H9 (cell line): Measurements from ENCODE around the gene CCDC158. TPM values are rescaled to one million over a fixed set of nuclear protein-coding genes. Genes with fewer than 3 reads are reported as not detected.

Experiments used
- DNase-seq: peaks from one replicate; pipeline ENCODE4 v3.0.0-alpha.2; 2017
- H2AFZ ChIP-seq: one replicate; pipeline ENCODE4 v1.6.1; 2013; ENCODE audit warnings: mild to moderate bottlenecking, low read length, control low read depth, moderate library complexity
- H2AK5ac ChIP-seq: 2 replicates; pipeline ENCODE4 v1.6.1; 2013; ENCODE audit warnings: low read length, control low read depth, mixed read lengths; ENCODE audit not compliant: insufficient read length
- H2BK120ac ChIP-seq: one replicate; pipeline ENCODE4 v1.6.1; 2013; ENCODE audit warnings: low read depth, mild to moderate bottlenecking, low read length, control low read depth, inconsistent platforms; ENCODE audit not compliant: poor library complexity, severe bottlenecking
- H2BK12ac ChIP-seq: 2 replicates; pipeline ENCODE4 v1.6.1; 2013; ENCODE audit warnings: low read length, control low read depth, mixed read lengths, low read depth; ENCODE audit not compliant: insufficient read length
- H2BK15ac ChIP-seq: 2 replicates; pipeline ENCODE4 v1.6.1; 2013; ENCODE audit warnings: low read depth, low read length, control low read depth
- H2BK20ac ChIP-seq: one replicate; pipeline ENCODE4 v1.6.1; 2013; ENCODE audit warnings: low read depth, mild to moderate bottlenecking, low read length, control low read depth, inconsistent platforms; ENCODE audit not compliant: poor library complexity, severe bottlenecking
- H2BK5ac ChIP-seq: 2 replicates; pipeline ENCODE4 v1.6.1; 2013; ENCODE audit warnings: low read length, control low read depth, mixed read lengths; ENCODE audit not compliant: insufficient read length
- H3K14ac ChIP-seq: 2 replicates; pipeline ENCODE4 v1.6.1; 2013; ENCODE audit warnings: low read length, control low read depth; ENCODE audit not compliant: insufficient read depth
- H3K18ac ChIP-seq: 2 replicates; pipeline ENCODE4 v1.6.1; 2013; ENCODE audit warnings: low read depth, mild to moderate bottlenecking, mixed read lengths, low read length, control low read depth; ENCODE audit not compliant: insufficient read length
- H3K23ac ChIP-seq: 2 replicates; pipeline ENCODE4 v1.6.1; 2013; ENCODE audit warnings: low read length, control low read depth, mixed read lengths, low read depth; ENCODE audit not compliant: insufficient read length
- H3K23me2 ChIP-seq: 2 replicates; pipeline ENCODE4 v1.6.1; 2013; ENCODE audit warnings: low read depth, mild to moderate bottlenecking, mixed read lengths, low read length, control low read depth; ENCODE audit not compliant: insufficient read length, poor library complexity, severe bottlenecking
- H3K27ac ChIP-seq: 2 replicates; pipeline ENCODE4 v1.5.1; 2013; ENCODE audit warnings: low read length, control low read depth, mixed read lengths, low read depth; ENCODE audit not compliant: insufficient read length
- H3K27me3 ChIP-seq: 2 replicates; pipeline ENCODE4 v1.6.1; 2013; ENCODE audit warnings: low read length, control low read depth, inconsistent platforms; ENCODE audit not compliant: insufficient read depth
- H3K4ac ChIP-seq: 2 replicates; pipeline ENCODE4 v1.6.1; 2013; ENCODE audit warnings: low read depth, mild to moderate bottlenecking, control low read depth, inconsistent platforms, low read length, moderate library complexity
- H3K4me1 ChIP-seq: 2 replicates; pipeline ENCODE4 v1.6.1; 2013; ENCODE audit warnings: low read length, control low read depth, inconsistent platforms; ENCODE audit not compliant: insufficient read depth
- H3K4me2 ChIP-seq: 2 replicates; pipeline ENCODE4 v1.6.1; 2013; ENCODE audit warnings: low read length, control low read depth, mixed read lengths; ENCODE audit not compliant: insufficient read length, insufficient read depth
- H3K56ac ChIP-seq: 2 replicates; pipeline ENCODE4 v1.6.1; 2013; ENCODE audit warnings: low read depth, mild to moderate bottlenecking, mixed read lengths, low read length, control low read depth; ENCODE audit not compliant: insufficient read length
- H3K79me1 ChIP-seq: 2 replicates; pipeline ENCODE4 v1.6.1; 2013; ENCODE audit warnings: low read depth, mild to moderate bottlenecking, moderate library complexity, low read length, control low read depth, inconsistent platforms; ENCODE audit not compliant: insufficient read depth, poor library complexity, severe bottlenecking
- H3K79me2 ChIP-seq: 2 replicates; pipeline ENCODE4 v1.6.1; 2013; ENCODE audit warnings: low read length, control low read depth, inconsistent platforms; ENCODE audit not compliant: insufficient read depth
- H3K9ac ChIP-seq: 2 replicates; pipeline ENCODE4 v1.6.1; 2013; ENCODE audit warnings: low read length, control low read depth, mixed read lengths; ENCODE audit not compliant: insufficient read length; ENCODE audit errors: extremely low read depth
- H3K9me3 ChIP-seq: one replicate; pipeline ENCODE4 v1.6.1; 2013; ENCODE audit warnings: low read depth, low read length, inconsistent platforms; ENCODE audit not compliant: control insufficient read depth
- H3T11ph ChIP-seq: one replicate; pipeline ENCODE4 v1.6.1; 2013; ENCODE audit warnings: mild to moderate bottlenecking, low read length, control low read depth, inconsistent platforms
- H4K20me1 ChIP-seq: one replicate; pipeline ENCODE4 v1.6.1; 2013; ENCODE audit not compliant: control insufficient read depth, insufficient read length, insufficient read depth
- H4K5ac ChIP-seq: 2 replicates; pipeline ENCODE4 v1.6.1; 2013; ENCODE audit warnings: low read depth, mild to moderate bottlenecking, mixed read lengths, low read length, control low read depth; ENCODE audit not compliant: insufficient read length
- H4K8ac ChIP-seq: replicated peaks from 2 replicates; pipeline ENCODE4 v1.6.1; 2013; ENCODE audit warnings: low read length, control low read depth, mixed read lengths, low read depth; ENCODE audit not compliant: insufficient read length
- H4K91ac ChIP-seq: 2 replicates; pipeline ENCODE4 v1.6.1; 2013; ENCODE audit warnings: low read depth, mild to moderate bottlenecking, moderate library complexity, mixed read lengths, low read length, control low read depth; ENCODE audit not compliant: insufficient read length
- H3K27ac Mint-ChIP-seq, 3 experiments: 2 replicates in 2 of 3; 3 replicates in 1 of 3; pipeline ENCODE4 v1.8.0; 2020 to 2021; ENCODE audit warnings: mixed read lengths in 3 of 3, mild to moderate bottlenecking in 1 of 3, moderate library complexity in 1 of 3
- H3K27me3 Mint-ChIP-seq: 2 replicates; pipeline ENCODE4 v1.8.0; 2021; ENCODE audit warnings: low read depth, mild to moderate bottlenecking, moderate library complexity, mixed read lengths
- H3K36me3 Mint-ChIP-seq, 3 experiments: 2 replicates in 2 of 3; 3 replicates in 1 of 3; pipeline ENCODE4 v1.8.0; 2020 to 2021; ENCODE audit warnings: low read depth in 3 of 3, mixed read lengths in 3 of 3; ENCODE audit not compliant: insufficient read depth in 1 of 3
- H3K4me1 Mint-ChIP-seq, 2 experiments: 2 replicates each; pipeline ENCODE4 v1.8.0; 2020; ENCODE audit warnings: mixed read lengths in 2 of 2
- H3K4me3 Mint-ChIP-seq, 2 experiments: 2 replicates in 1 of 2; 3 replicates in 1 of 2; pipeline ENCODE4 v1.8.0; 2020 to 2021; ENCODE audit warnings: mild to moderate bottlenecking in 2 of 2, mixed read lengths in 2 of 2, moderate library complexity in 1 of 2
- H3K9me3 Mint-ChIP-seq, 2 experiments: 2 replicates in 1 of 2; 3 replicates in 1 of 2; pipeline ENCODE4 v1.8.0; 2020; ENCODE audit warnings: mild to moderate bottlenecking in 2 of 2, mixed read lengths in 2 of 2, moderate library complexity in 1 of 2
- WGBS: extraction: QIAGEN DNeasy Blood & Tissue Kit; methylation state at CpG from one replicate; pipeline ENCODE4 v1.1.7; 2013; ENCODE audit warnings: missing lambda C conversion rate, low lambda C conversion rate, mixed read lengths; ENCODE audit not compliant: insufficient read length; ENCODE audit errors: extremely low coverage; 5-methylcytosine and 5-hydroxymethylcytosine counted together
- total RNA-seq: library from RNA; stranded (reverse); gene quantifications from 2 replicates; pipeline ENCODE4 v1.2.1, GENCODE V29; 2021
- TF ChIP-seq, protein P1 (sequence below): fragments of 200-600 bp; sonication (generic); conservative IDR thresholded peaks from 3 replicates; pipeline ENCODE4 v1.8.0; 2021; ENCODE audit warnings: antibody characterized with exemption, mild to moderate bottlenecking

CCDC158 gene
- total RNA-seq, 1 experiment from 2014 or later, result not detected

DNA sequence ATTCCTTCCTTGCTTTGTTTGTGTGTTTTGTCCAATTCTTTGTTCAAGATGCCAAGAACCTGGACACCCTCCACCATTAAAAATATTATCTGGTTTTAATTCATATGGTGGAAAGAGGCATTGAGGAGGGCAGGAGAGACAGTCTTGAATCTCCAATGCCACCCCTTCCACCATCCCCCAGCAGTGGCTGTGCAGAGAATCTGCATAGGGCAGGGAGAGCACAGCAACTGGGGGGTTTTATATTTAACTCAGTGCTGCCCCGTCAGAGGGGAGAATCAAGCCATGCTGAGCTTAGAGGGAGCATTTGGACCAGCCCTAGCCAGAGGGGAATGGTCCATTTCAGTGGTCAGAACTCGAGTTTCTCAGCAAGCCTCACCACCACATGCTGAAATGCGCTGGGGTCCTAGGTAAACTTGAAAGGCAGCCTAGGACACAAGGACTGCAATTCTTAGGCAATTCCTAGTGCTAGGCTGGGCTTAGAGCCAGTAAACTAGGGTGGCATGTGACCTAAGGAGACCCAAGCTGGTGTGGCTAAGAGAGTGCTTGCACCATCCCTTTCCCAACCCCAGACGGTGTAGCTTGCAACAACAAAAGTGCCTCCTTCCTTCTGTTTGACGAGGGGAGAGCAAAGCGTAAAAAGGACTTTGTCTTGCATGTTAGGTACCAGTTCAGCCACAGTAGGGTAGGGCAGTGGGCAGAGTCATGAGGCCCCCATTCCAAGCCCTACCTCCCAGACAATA lies 34.2 kb downstream of the CCDC158 start:
- no peak overlapping the region for H2BK15ac ChIP-seq
- Mint-ChIP-seq H3K4me1 (peaks cover 29 to 33% of the 10 kb centered on the region in 2 experiments), H3K9me3 (peaks cover 3 to 7% of the 10 kb centered on the region in 2 experiments), H3K27me3 (no peaks in the 10 kb centered on the region), H3K36me3 (peaks cover 4 to 14% (median 9%) of the 10 kb centered on the region in 3 experiments; a peak in 6 of 7 replicates), H3K27ac (no peak overlapping the region), H3K4me3 (no peak overlapping the region)
- H3K27me3 ChIP-seq, result no peaks in the 10 kb centered on the region
- DNase-seq, result no peak
- H2BK120ac ChIP-seq, result no peak overlapping the region
- H3K79me2 ChIP-seq, result no peaks in the 10 kb centered on the region
- no peaks in the 10 kb centered on the region for H3K9me3 ChIP-seq
- H4K5ac ChIP-seq, result no peak overlapping the region
- H3K14ac ChIP-seq, result no peak overlapping the region
- H3K9ac ChIP-seq, result no peak overlapping the region
- no peak overlapping the region for H4K8ac ChIP-seq
- no peak overlapping the region for H3K4ac ChIP-seq
- no peak overlapping the region for H2AFZ ChIP-seq
- H3K23me2 ChIP-seq, result no peaks in the 10 kb centered on the region
- H4K91ac ChIP-seq, result no peak overlapping the region
- no peaks in the 10 kb centered on the region for H3K79me1 ChIP-seq
- H2BK20ac ChIP-seq, result no peak overlapping the region
- TF ChIP-seq, protein P1, sequence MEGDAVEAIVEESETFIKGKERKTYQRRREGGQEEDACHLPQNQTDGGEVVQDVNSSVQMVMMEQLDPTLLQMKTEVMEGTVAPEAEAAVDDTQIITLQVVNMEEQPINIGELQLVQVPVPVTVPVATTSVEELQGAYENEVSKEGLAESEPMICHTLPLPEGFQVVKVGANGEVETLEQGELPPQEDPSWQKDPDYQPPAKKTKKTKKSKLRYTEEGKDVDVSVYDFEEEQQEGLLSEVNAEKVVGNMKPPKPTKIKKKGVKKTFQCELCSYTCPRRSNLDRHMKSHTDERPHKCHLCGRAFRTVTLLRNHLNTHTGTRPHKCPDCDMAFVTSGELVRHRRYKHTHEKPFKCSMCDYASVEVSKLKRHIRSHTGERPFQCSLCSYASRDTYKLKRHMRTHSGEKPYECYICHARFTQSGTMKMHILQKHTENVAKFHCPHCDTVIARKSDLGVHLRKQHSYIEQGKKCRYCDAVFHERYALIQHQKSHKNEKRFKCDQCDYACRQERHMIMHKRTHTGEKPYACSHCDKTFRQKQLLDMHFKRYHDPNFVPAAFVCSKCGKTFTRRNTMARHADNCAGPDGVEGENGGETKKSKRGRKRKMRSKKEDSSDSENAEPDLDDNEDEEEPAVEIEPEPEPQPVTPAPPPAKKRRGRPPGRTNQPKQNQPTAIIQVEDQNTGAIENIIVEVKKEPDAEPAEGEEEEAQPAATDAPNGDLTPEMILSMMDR, result no peak
- no peak overlapping the region for H3K27ac ChIP-seq
- WGBS, result no CpG with 5 or more reads among the region's 6 CpGs
- no peak overlapping the region for H3K18ac ChIP-seq
- peaks cover 3% of the 10 kb centered on the region; the same call in 1 of the 2 replicates for H3K4me1 ChIP-seq
- H3K4me2 ChIP-seq, result no peak overlapping the region
- H2BK12ac ChIP-seq, result no peak overlapping the region
- no peak overlapping the region for H3K23ac ChIP-seq
- no peak overlapping the region for H3T11ph ChIP-seq
- H4K20me1 ChIP-seq, result no peaks in the 10 kb centered on the region
- H3K56ac ChIP-seq, result no peak overlapping the region
- no peak overlapping the region for H2BK5ac ChIP-seq
- H2AK5ac ChIP-seq, result no peak overlapping the region
